Measurements from ENCODE around the gene PUS1. TPM values are rescaled to one million over a fixed set of nuclear protein-coding genes. Genes with fewer than 3 reads are reported as not detected.

PUS1 gene
- total and polyA plus RNA-seq, 9 of the 15 experiments (the other 6 are each of a cell fraction or from before 2014, with no cell fraction given): 1.9 to 90.8 (median 30.0) TPM

GRCh38 chr12:131901431-131902331 is 27.4 kb upstream of the PUS1 start (continued):
- TF ChIP-seq SREBF1 (IDR thresholded peaks at IDR 0.05; ENCODE audit: borderline replicate concordance, low read depth, low read length): no peak

GRCh38 chr12:131902332-131903241 is 26.5 kb upstream of the PUS1 start:
- intact Hi-C loops (cut with micrococcal nuclease): no loop called here
- ATAC-seq (peak; percentile 6; the same call in 2 of the 3 replicates), FAIRE-seq (no peak), DNase-seq (ENCODE audit: extremely low read depth in 1 of 4, low spot score in 3 of 4) (no peak)
- in situ Hi-C loops (cut with MboI): no loop called here
- Histone ChIP-seq H3K36me3 (ENCODE audit: control insufficient read depth, insufficient read depth, low read length) (no peaks in the 10 kb centered on the region), H3K4me3 (no peak overlapping the region), H3K9me1 (ENCODE audit: control insufficient read depth, insufficient read depth, low read length) (no peaks in the 10 kb centered on the region), H3K9me3 (replicated peaks; ENCODE audit: control insufficient read depth, insufficient read depth, low read depth, low read length) (no peaks in the 10 kb centered on the region), H3K4me2 (ENCODE audit: insufficient read depth, low read length) (no peak overlapping the region), H3K27ac (ENCODE audit: extremely low read depth, low read depth, low read length) (no peak overlapping the region), H3K79me2 (ENCODE audit: control insufficient read depth, insufficient read depth, low read length) (no peaks in the 10 kb centered on the region; the same call in 2 of the 3 replicates), H3K9ac (ENCODE audit: insufficient read depth in 1 of 2, low read depth in 2 of 2, low read length in 2 of 2) (peak overlapping the region in 1 of 2 experiments; percentile 58; a peak in 2 of 4 replicates), H4K20me1 (replicated peaks; ENCODE audit: control insufficient read depth, insufficient read depth, low read length) (peaks cover 21% of the 10 kb centered on the region; the same call in 1 of the 2 replicates), H2AFZ (ENCODE audit: low read depth, low read length) (no peak overlapping the region), H3K4me1 (replicated peaks in 1 of 2; ENCODE audit: control insufficient read depth in 2 of 2, insufficient read depth in 2 of 2, low read length in 2 of 2) (peaks cover 0 to 43% of the 10 kb centered on the region in 2 experiments; a peak in 2 of 5 replicates), H3K27me3 (ENCODE audit: control insufficient read depth in 2 of 2, insufficient read depth in 2 of 2, low read length in 2 of 2) (no peaks in the 10 kb centered on the region)
- POLR2A ChIA-PET: interaction anchor here (0.6 to 1.4 kb wide), 4 partner anchors 9 to 34 kb away, joined by 3 to 4 read pairs (median 4); no protein-coding TSS in a partner anchor
- TF ChIP-seq RBFOX2 (IDR thresholded peaks at IDR 0.05; ENCODE audit: low read depth, low read length) (no peak; the same call in 1 of the 2 replicates), ELK1 (CRISPR knock-in tag; IDR thresholded peaks at IDR 0.05) (no peak)
- CTCF ChIA-PET (ENCODE audit: low intra/inter-chr PET ratio): no interaction called here
- 61% methylated on average over 21 of the region's 25 CpGs for WGBS (ENCODE audit: insufficient coverage, low coverage, missing lambda C conversion rate)
- BruUV-seq (replicated peaks): no TSS peak
